HepG2 (cell line): ENCODE results near the gene THOC1. TPM values are rescaled to one million over a fixed set of nuclear protein-coding genes. Genes with fewer than 3 reads are reported as not detected.

Experiments
- DPF2 ChIP-seq: sonication (generic); formaldehyde crosslinking; IDR thresholded peaks from 2 replicates; pipeline ENCODE4 v1.4.0; 2020; ENCODE audit warnings: mild to moderate bottlenecking, low read depth, missing genetic modification reagents, borderline replicate concordance
- ETV6 ChIP-seq: sonication (generic); formaldehyde crosslinking; conservative IDR thresholded peaks from 2 replicates; pipeline ENCODE4 v1.4.0; 2020; ENCODE audit warnings: missing genetic modification reagents
- GFI1 ChIP-seq: sonication (generic); formaldehyde crosslinking; IDR thresholded peaks from 2 replicates; pipeline ENCODE4 v1.5.0; 2020; ENCODE audit warnings: missing genetic modification reagents, mild to moderate bottlenecking, borderline replicate concordance
- HOXA3 ChIP-seq: sonication (generic); formaldehyde crosslinking; IDR thresholded peaks from 2 replicates; pipeline ENCODE4 v1.5.0; 2020; ENCODE audit warnings: missing genetic modification reagents
- JUNB ChIP-seq: sonication (generic); formaldehyde crosslinking; IDR thresholded peaks from 2 replicates; pipeline ENCODE4 v1.8.0; 2022; ENCODE audit warnings: missing genetic modification reagents, mild to moderate bottlenecking, borderline replicate concordance
- KAT8 ChIP-seq: IDR thresholded peaks from 2 replicates; pipeline ENCODE4 v1.6.1; 2016; ENCODE audit warnings: missing genetic modification reagents, missing compliant biosample characterization
- NR2C2 ChIP-seq: sonication (generic); formaldehyde crosslinking; IDR thresholded peaks from 2 replicates; pipeline ENCODE4 v1.4.0; 2020; ENCODE audit warnings: missing genetic modification reagents, mild to moderate bottlenecking, moderate library complexity, borderline replicate concordance
- REPIN1 ChIP-seq: sonication (generic); formaldehyde crosslinking; IDR thresholded peaks from 2 replicates; pipeline ENCODE4 v1.8.0; 2022; ENCODE audit warnings: missing genetic modification reagents, low read depth, mild to moderate bottlenecking, borderline replicate concordance
- SAP130 ChIP-seq: IDR thresholded peaks from 2 replicates; pipeline ENCODE4 v1.6.1; 2016; ENCODE audit warnings: low read depth
- THAP11 ChIP-seq: IDR thresholded peaks from 2 replicates; pipeline ENCODE4 v1.6.1; 2016; ENCODE audit warnings: missing biosample characterization, missing genetic modification reagents
- TOPORS ChIP-seq: sonication (generic); formaldehyde crosslinking; IDR thresholded peaks from 2 replicates; pipeline ENCODE4 v1.8.0; 2023; ENCODE audit warnings: mild to moderate bottlenecking, missing genetic modification reagents
- ZBTB20 ChIP-seq: sonication (generic); formaldehyde crosslinking; IDR thresholded peaks from 2 replicates; pipeline ENCODE4 v1.8.1; 2023; ENCODE audit warnings: missing genetic modification reagents, low read depth, mild to moderate bottlenecking, borderline replicate concordance
- ZNF230 ChIP-seq: sonication (generic); formaldehyde crosslinking; IDR thresholded peaks from 2 replicates; pipeline ENCODE4 v1.4.0; 2020; ENCODE audit warnings: mild to moderate bottlenecking, missing genetic modification reagents
- ZNF510 ChIP-seq: sonication (generic); formaldehyde crosslinking; IDR thresholded peaks from 2 replicates; pipeline ENCODE4 v1.4.0; 2020; ENCODE audit warnings: low read depth, mild to moderate bottlenecking, missing genetic modification reagents
- ZNF709 ChIP-seq: sonication (generic); formaldehyde crosslinking; IDR thresholded peaks from 2 replicates; pipeline ENCODE4 v1.5.0; 2020; ENCODE audit warnings: mild to moderate bottlenecking, missing genetic modification reagents
- ZSCAN29 ChIP-seq: sonication (generic); formaldehyde crosslinking; conservative IDR thresholded peaks from 2 replicates; pipeline ENCODE4 v1.4.0; 2020; ENCODE audit warnings: mild to moderate bottlenecking, missing genetic modification reagents
- polyA plus RNA-seq, 8 experiments: library from polyadenylated mRNA; depleted of rRNA in 3 of 8; stranded (reverse) in 7 of 8; unstranded in 1 of 8; fragments of >200 nt; fragmentation: Illumina TruSeq in 4 of 8; extraction: Trizol in 4 of 8; gene quantifications; 2 replicates each; pipeline versions ENCODE4 v1.2.1 to v1.2.3, GENCODE V29; 2011 to 2016; ENCODE audit warnings: low read depth in 4 of 8, missing spikeins in 1 of 8, mixed read lengths in 1 of 8; ENCODE audit not compliant: insufficient read depth in 1 of 8
- total RNA-seq, 5 experiments: library from RNA; depleted of rRNA; stranded (reverse); fragments of >200 nt; fragmentation: Illumina TruSeq; extraction: Trizol; gene quantifications; 2 replicates each; pipeline ENCODE4 v1.2.3, GENCODE V29; 2016; ENCODE audit warnings: low read depth in 1 of 5
- TF ChIP-seq, protein P1 (sequence below): IDR thresholded peaks from 2 replicates; pipeline ENCODE4 v1.6.1; 2012; ENCODE audit warnings: low read depth, low read length, improper control_type of control experiment
- TF ChIP-seq, protein P2 (sequence below), 2 experiments: sonication (generic) in 1 of 2; formaldehyde crosslinking in 1 of 2; IDR thresholded peaks; 2 replicates each; pipeline versions ENCODE4 v1.4.0 to v1.6.1; 2018 to 2020; ENCODE audit warnings: missing genetic modification reagents in 2 of 2, borderline replicate concordance in 1 of 2, low read depth in 1 of 2, mild to moderate bottlenecking in 1 of 2, missing biosample characterization in 1 of 2
- TF ChIP-seq, protein P3 (sequence below): sonication (generic); formaldehyde crosslinking; IDR thresholded peaks from 2 replicates; pipeline ENCODE4 v1.4.0; 2020; ENCODE audit warnings: missing genetic modification reagents
- TF ChIP-seq, protein P4 (sequence below): sonication (generic); formaldehyde crosslinking; IDR thresholded peaks from 2 replicates; pipeline ENCODE4 v1.5.0; 2020; ENCODE audit warnings: missing genetic modification reagents

Gene THOC1
- total and polyA plus RNA-seq, 2 of the 13 experiments (the other 11 are each of a cell fraction or from before 2014, with no cell fraction given) = 40.6 to 56.7 TPM

DNA sequence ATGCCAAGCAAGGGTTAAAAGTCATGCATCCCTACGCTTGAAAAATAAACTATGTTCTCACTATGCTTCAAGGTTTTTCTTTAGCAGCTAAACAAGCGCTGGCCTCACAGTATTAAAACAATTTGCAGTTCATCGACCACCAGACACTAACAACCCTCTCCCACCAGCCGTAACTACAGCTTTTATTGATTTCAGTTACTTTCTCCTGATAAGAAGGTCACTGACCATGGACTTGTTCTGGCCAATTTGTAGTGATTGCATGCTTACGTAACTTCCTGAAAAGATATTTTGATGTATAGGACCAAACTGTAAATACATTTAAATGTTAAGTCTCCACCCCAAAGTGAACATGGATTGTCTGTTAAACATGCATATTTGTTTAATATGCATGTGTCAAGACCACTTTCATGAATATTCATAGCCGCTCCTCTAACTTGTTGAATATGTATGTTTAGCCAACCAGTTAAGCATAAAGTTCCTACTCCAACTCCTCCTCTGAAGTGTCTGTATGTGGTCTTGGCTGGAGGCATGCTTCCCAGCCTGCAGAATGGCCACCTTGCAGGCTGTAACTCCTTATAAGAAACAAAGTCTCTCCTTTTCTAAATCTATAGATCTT lies 1.7 kb upstream of the THOC1 start (continued):
- TF ChIP-seq ZBTB20 (CRISPR knock-in tag) = peak; percentile 82; the same call in 1 of the 2 replicates
- peak; percentile 28; the same call in 1 of the 2 replicates for TF ChIP-seq REPIN1 (CRISPR knock-in tag)
- TF ChIP-seq THAP11 = no peak
- TF ChIP-seq, protein P1, sequence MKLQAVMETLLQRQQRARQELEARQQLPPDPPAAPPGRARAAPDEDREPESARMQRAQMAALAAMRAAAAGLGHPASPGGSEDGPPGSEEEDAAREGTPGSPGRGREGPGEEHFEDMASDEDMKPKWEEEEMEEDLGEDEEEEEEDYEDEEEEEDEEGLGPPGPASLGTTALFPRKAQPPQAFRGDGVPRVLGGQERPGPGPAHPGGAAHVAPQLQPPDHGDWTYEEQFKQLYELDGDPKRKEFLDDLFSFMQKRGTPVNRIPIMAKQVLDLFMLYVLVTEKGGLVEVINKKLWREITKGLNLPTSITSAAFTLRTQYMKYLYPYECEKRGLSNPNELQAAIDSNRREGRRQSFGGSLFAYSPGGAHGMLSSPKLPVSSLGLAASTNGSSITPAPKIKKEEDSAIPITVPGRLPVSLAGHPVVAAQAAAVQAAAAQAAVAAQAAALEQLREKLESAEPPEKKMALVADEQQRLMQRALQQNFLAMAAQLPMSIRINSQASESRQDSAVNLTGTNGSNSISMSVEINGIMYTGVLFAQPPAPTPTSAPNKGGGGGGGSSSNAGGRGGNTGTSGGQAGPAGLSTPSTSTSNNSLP = peak; percentile 43; the same call in 1 of the 2 replicates
- TF ChIP-seq GFI1 (CRISPR knock-in tag) = peak; percentile 91
- TF ChIP-seq, protein P2, sequence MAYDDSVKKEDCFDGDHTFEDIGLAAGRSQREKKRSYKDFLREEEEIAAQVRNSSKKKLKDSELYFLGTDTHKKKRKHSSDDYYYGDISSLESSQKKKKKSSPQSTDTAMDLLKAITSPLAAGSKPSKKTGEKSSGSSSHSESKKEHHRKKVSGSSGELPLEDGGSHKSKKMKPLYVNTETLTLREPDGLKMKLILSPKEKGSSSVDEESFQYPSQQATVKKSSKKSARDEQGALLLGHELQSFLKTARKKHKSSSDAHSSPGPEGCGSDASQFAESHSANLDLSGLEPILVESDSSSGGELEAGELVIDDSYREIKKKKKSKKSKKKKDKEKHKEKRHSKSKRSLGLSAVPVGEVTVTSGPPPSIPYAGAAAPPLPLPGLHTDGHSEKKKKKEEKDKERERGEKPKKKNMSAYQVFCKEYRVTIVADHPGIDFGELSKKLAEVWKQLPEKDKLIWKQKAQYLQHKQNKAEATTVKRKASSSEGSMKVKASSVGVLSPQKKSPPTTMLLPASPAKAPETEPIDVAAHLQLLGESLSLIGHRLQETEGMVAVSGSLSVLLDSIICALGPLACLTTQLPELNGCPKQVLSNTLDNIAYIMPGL (CRISPR knock-in tag; IDR thresholded peaks at IDR 0.05; ENCODE audit: borderline replicate concordance in 1 of 2, low read depth in 1 of 2) = peak in 1 of 2 experiments; percentile 36; a peak in 1 of 4 replicates
- TF ChIP-seq DPF2 (CRISPR knock-in tag) = peak; percentile 38; the same call in 1 of the 2 replicates
- peak; percentile 23; the same call in 1 of the 2 replicates for TF ChIP-seq NR2C2 (CRISPR knock-in tag)
- no peak for TF ChIP-seq ZSCAN29
- TF ChIP-seq ETV6 = no peak
- 0 out of 2 replicates have a peak, but pooled peaks have one; percentile 30 for TF ChIP-seq JUNB (CRISPR knock-in tag)
- 0 out of 2 replicates have a peak, but pooled peaks have one; percentile 20 for TF ChIP-seq KAT8 (CRISPR knock-in tag)
- TF ChIP-seq, protein P3, sequence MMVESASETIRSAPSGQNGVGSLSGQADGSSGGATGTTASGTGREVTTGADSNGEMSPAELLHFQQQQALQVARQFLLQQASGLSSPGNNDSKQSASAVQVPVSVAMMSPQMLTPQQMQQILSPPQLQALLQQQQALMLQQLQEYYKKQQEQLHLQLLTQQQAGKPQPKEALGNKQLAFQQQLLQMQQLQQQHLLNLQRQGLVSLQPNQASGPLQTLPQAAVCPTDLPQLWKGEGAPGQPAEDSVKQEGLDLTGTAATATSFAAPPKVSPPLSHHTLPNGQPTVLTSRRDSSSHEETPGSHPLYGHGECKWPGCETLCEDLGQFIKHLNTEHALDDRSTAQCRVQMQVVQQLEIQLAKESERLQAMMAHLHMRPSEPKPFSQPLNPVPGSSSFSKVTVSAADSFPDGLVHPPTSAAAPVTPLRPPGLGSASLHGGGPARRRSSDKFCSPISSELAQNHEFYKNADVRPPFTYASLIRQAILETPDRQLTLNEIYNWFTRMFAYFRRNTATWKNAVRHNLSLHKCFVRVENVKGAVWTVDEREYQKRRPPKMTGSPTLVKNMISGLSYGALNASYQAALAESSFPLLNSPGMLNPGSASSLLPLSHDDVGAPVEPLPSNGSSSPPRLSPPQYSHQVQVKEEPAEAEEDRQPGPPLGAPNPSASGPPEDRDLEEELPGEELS (CRISPR knock-in tag) = peak; percentile 84
- TF ChIP-seq TOPORS (CRISPR knock-in tag) = 0 out of 2 replicates have a peak, but pooled peaks have one; percentile 33
- TF ChIP-seq ZNF510 (CRISPR knock-in tag) = 0 out of 2 replicates have a peak, but pooled peaks have one; percentile 31
- TF ChIP-seq ZNF709 (CRISPR knock-in tag) = 0 out of 2 replicates have a peak, but pooled peaks have one; percentile 32
- TF ChIP-seq, protein P4, sequence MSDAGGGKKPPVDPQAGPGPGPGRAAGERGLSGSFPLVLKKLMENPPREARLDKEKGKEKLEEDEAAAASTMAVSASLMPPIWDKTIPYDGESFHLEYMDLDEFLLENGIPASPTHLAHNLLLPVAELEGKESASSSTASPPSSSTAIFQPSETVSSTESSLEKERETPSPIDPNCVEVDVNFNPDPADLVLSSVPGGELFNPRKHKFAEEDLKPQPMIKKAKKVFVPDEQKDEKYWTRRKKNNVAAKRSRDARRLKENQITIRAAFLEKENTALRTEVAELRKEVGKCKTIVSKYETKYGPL (CRISPR knock-in tag) = peak; percentile 51; the same call in 1 of the 2 replicates
- 0 out of 2 replicates have a peak, but pooled peaks have one; percentile 41 for TF ChIP-seq SAP130
- TF ChIP-seq HOXA3 (CRISPR knock-in tag) = peak; percentile 26; the same call in 1 of the 2 replicates
- peak; percentile 35; the same call in 1 of the 2 replicates for TF ChIP-seq ZNF230
